ENCODE results near the gene BEND3. TPM values are rescaled to one million over a fixed set of nuclear protein-coding genes. Genes with fewer than 3 reads are reported as not detected.
"Not testable (repeated sequence)": the region's sequence is repeated elsewhere in the genome, so short reads cannot be mapped to it uniquely, and the experiment has no call there.

Gene BEND3
- total RNA-seq, 3 donors from 2014 or later: 3.6 to 6.7 (median 5.3) TPM

- no peak for ATAC-seq
- Histone ChIP-seq H3K36me3 (ENCODE audit: low read depth) (no peaks in the 10 kb centered on the region), H3K4me3 (no peak overlapping the region), H3K4me1 (ENCODE audit: low read depth) (peaks cover 8% of the 10 kb centered on the region), H3K9me3 (no peaks in the 10 kb centered on the region)
- peak in 1 of 3 donors; percentile 19 for DNase-seq
- intact Hi-C loops (cut with DNase I, micrococcal nuclease): no loop called here
- TF ChIP-seq CTCF (IDR thresholded peaks at IDR 0.05): no peak
Observed at GRCh38 chr6:107118976-107119375, 3.7 kb upstream of the BEND3 start.

GRCh38 chr6:107118540-107118939 lies 3.2 kb upstream of the BEND3 start:
- H3K4me1 ChIP-seq (ENCODE audit: low read depth); intact Hi-C loops (cut with DNase I, micrococcal nuclease); H3K36me3 ChIP-seq (ENCODE audit: low read depth); H3K4me3 ChIP-seq; H3K9me3 ChIP-seq; DNase-seq; ATAC-seq: not testable (repeated sequence)

- intact Hi-C loops (cut with DNase I, micrococcal nuclease): no loop called here
- DNase-seq (no peak), ATAC-seq (no peak)
- Histone ChIP-seq H3K4me3 (no peak overlapping the region), H3K36me3 (ENCODE audit: low read depth) (no peaks in the 10 kb centered on the region), H3K4me1 (ENCODE audit: low read depth) (peaks cover 8% of the 10 kb centered on the region), H3K9me3 (no peaks in the 10 kb centered on the region)
- TF ChIP-seq CTCF (IDR thresholded peaks at IDR 0.05): no peak
Observed at GRCh38 chr6:107116931-107117330, 1.6 kb upstream of the BEND3 start.

- intact Hi-C loops (cut with DNase I, micrococcal nuclease): no loop called here
- Histone ChIP-seq H3K4me3 (no peak overlapping the region), H3K9me3 (no peaks in the 10 kb centered on the region), H3K36me3 (ENCODE audit: low read depth) (no peaks in the 10 kb centered on the region), H3K4me1 (ENCODE audit: low read depth) (peaks cover 8% of the 10 kb centered on the region)
- peak; percentile 67 to 69 (median 68) for DNase-seq
- peak; percentile 60 for ATAC-seq
- TF ChIP-seq CTCF (IDR thresholded peaks at IDR 0.05): no peak
Observed at GRCh38 chr6:107116328-107116892, 1.1 kb upstream of the BEND3 start.

- intact Hi-C loops (cut with DNase I, micrococcal nuclease): no loop called here
- H3K36me3 ChIP-seq (ENCODE audit: low read depth): no peaks in the 10 kb centered on the region
- ATAC-seq (peak; percentile 61), DNase-seq (peak; percentile 66 to 74 (median 73))
- H3K9me3 ChIP-seq: no peaks in the 10 kb centered on the region
- peak overlapping the region; percentile 35 for H3K4me3 ChIP-seq
- H3K4me1 ChIP-seq (ENCODE audit: low read depth): peaks cover 8% of the 10 kb centered on the region
- TF ChIP-seq CTCF (IDR thresholded peaks at IDR 0.05): no peak
Observed at GRCh38 chr6:107115695-107116327, 496 bp upstream of the BEND3 start.

- peak overlapping the region; percentile 35 for H3K4me3 ChIP-seq
- H3K36me3 ChIP-seq (ENCODE audit: low read depth): no peaks in the 10 kb centered on the region
- TF ChIP-seq CTCF (IDR thresholded peaks at IDR 0.05): peak; percentile 74
- DNase-seq: peak; percentile 86 to 93 (median 89)
- peak; percentile 95 for ATAC-seq
- H3K9me3 ChIP-seq: no peaks in the 10 kb centered on the region
- intact Hi-C loops (cut with DNase I, micrococcal nuclease): no loop called here
- H3K4me1 ChIP-seq (ENCODE audit: low read depth): peaks cover 8% of the 10 kb centered on the region
Observed at GRCh38 chr6:107114213-107114925, 946 bp downstream of the BEND3 start.
